BE2C (cell line): ENCODE data around the gene VPS37C.
A peak's percentile ranks its signal among the peaks of the same experiment; 100 is the strongest.

ENCODE experiments used
- DNase-seq: peaks from one replicate; pipeline ENCODE4 v3.0.0-alpha.2; 2020
- H3K27me3 ChIP-seq: fragments of 250-450 bp; sonication (Bioruptor Pico); 2 replicates; pipeline ENCODE4 v1.5.1; 2020; ENCODE audit warnings: mild to moderate bottlenecking
- H3K36me3 ChIP-seq: fragments of 250-450 bp; sonication (Bioruptor Pico); 2 replicates; pipeline ENCODE4 v1.5.1; 2020; ENCODE audit warnings: mild to moderate bottlenecking
- H3K4me1 ChIP-seq: fragments of 250-450 bp; sonication (Bioruptor Pico); 2 replicates; pipeline ENCODE4 v1.5.1; 2020
- H3K4me3 ChIP-seq: 2 replicates; pipeline ENCODE4 v1.5.1; 2011; ENCODE audit warnings: low read depth, low read length
- H3K9me3 ChIP-seq: fragments of 250-450 bp; sonication (Bioruptor Pico); 2 replicates; pipeline ENCODE4 v1.5.1; 2020
- CTCF ChIP-seq: IDR thresholded peaks from 2 replicates; pipeline ENCODE4 v1.5.1; 2012; ENCODE audit warnings: mild to moderate bottlenecking, low read depth, low read length

VPS37C gene

GRCh38 chr11:61162092-61162941 lies 1.1 kb upstream of the VPS37C start:
- no peaks in the 10 kb centered on the region for H3K9me3 ChIP-seq
- no peak for TF ChIP-seq CTCF
- no peaks in the 10 kb centered on the region for H3K36me3 ChIP-seq
- H3K27me3 ChIP-seq = no peaks in the 10 kb centered on the region
- no peaks in the 10 kb centered on the region for H3K4me1 ChIP-seq
- DNase-seq = no peak
- peak overlapping the region; percentile 64 for H3K4me3 ChIP-seq

GRCh38 chr11:61160487-61161189 lies 588 bp downstream of the VPS37C start:
- TF ChIP-seq CTCF = no peak
- Histone ChIP-seq H3K27me3 (no peaks in the 10 kb centered on the region), H3K4me3 (peak overlapping the region; percentile 64), H3K36me3 (no peaks in the 10 kb centered on the region), H3K4me1 (no peaks in the 10 kb centered on the region), H3K9me3 (no peaks in the 10 kb centered on the region)
- no peak for DNase-seq

DNA sequence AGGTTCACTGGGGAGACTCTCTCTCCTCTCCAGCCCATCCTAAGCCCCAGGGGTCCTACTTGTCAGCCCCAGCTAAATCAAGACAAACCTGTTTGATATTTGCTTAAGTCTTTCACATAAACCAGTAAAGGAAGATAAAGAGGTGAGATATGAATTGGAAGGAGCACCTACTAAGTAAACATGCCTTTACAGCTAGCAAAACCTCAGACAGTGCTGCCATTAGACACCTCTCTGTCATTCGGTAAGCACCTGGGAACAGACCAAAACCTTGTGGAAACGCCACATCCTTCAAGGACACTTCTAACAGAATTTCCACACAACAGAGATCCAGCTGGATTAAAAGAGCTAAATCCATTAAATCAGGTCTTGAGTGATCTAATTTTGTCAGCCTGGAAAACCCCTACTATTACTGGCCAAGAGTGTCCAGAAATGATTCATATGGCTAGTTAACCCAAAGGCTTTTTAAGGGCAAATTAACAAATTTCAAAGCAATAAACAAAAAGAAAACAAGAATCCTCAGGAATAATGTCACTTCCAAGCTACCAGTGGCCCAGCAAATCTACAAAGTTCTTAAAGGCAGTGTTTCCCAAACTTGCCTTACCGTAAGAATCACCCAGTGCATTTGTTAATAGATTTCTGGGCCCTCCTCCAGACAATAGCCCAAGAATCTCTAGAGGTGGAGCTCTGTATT lies 2.4 kb downstream of the VPS37C start:
- no peak for TF ChIP-seq CTCF
- Histone ChIP-seq H3K27me3 (no peaks in the 10 kb centered on the region), H3K4me3 (no peak overlapping the region), H3K4me1 (no peaks in the 10 kb centered on the region), H3K36me3 (no peaks in the 10 kb centered on the region), H3K9me3 (no peaks in the 10 kb centered on the region)
- no peak for DNase-seq

GRCh38 chr11:61157743-61158142 lies 3.5 kb downstream of the VPS37C start:
- no peak for DNase-seq
- H3K4me1 ChIP-seq = no peaks in the 10 kb centered on the region
- no peak for TF ChIP-seq CTCF
- H3K9me3 ChIP-seq = no peaks in the 10 kb centered on the region
- H3K36me3 ChIP-seq = no peaks in the 10 kb centered on the region
- no peaks in the 10 kb centered on the region for H3K27me3 ChIP-seq
- no peak overlapping the region for H3K4me3 ChIP-seq

DNA sequence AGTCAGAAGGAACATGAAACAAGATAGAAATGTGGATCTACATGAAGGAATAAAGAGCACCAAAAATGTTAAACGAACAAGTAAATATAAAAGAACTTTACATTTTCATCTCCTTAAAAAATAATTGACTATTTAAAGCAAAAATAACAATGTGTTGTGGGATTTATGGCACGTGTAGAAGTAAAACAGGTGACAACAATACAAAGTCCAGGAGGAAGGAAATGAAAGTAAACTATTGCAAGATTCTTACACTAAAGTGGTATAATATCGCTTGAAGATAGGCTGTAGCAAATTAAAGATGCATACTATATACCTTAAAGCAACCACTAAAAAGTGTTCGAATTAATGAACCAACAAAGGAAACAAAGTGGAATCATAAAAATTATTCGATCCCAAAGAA lies 5.5 kb downstream of the VPS37C start:
- no peak overlapping the region for H3K4me3 ChIP-seq
- DNase-seq = no peak
- no peaks in the 10 kb centered on the region for H3K9me3 ChIP-seq
- no peaks in the 10 kb centered on the region for H3K27me3 ChIP-seq
- no peaks in the 10 kb centered on the region for H3K4me1 ChIP-seq
- no peaks in the 10 kb centered on the region for H3K36me3 ChIP-seq
- no peak for TF ChIP-seq CTCF

- no peak overlapping the region for H3K4me3 ChIP-seq
- no peak for DNase-seq
- H3K4me1 ChIP-seq = no peaks in the 10 kb centered on the region
- no peaks in the 10 kb centered on the region for H3K27me3 ChIP-seq
- no peaks in the 10 kb centered on the region for H3K36me3 ChIP-seq
- TF ChIP-seq CTCF = no peak
- H3K9me3 ChIP-seq = no peaks in the 10 kb centered on the region
Observed at GRCh38 chr11:61155312-61155711, 5.9 kb downstream of the VPS37C start.
